Activated CD4-positive, alpha-beta T cell treated with anti-CD3 and anti-CD28 coated beads, Interleukin-2, amount 50 U/mL, for 48 hours (primary cell): Measurements from ENCODE around the gene ITSN1.
"Not testable (repeated sequence)": the region's sequence is repeated elsewhere in the genome, so short reads cannot be mapped to it uniquely, and the experiment has no call there.

Source experiments
- DNase-seq, 2 experiments: peaks; one replicate each; pipeline ENCODE4 v3.0.0-alpha.2; 2020

Gene ITSN1

DNA sequence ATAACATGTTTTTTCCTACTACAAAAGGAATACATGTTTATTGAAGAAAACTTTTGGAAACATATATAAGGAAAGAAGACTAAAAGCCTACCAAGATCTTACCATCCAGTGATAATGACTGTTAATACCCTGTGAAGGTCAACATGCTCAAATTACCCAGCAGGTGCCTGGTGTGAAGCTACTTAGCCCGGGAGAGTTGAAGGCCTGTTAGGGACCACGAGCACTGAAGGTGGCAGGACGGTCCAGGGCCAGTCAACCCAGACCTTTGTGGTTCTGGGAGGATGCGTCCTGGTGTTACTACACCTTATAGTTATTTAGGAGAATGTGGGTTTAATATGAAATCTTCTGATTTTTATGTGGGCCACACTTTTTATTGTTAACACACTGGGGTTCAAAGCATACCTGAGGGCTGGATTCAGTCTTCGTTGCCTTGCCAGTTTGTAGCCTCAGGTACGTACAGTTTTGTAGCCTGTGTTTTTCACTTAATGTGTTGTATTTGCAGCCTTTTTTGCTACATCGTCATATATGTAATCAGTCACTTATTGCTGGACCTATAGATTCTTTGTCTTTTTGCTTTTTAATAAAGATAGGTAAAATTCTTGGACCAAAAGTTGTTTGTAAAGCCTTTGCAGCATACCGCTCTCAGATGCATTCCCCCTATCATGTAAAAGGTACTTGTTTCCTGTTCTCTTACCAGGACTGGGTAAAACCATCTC, 9.8 kb downstream of the ITSN1 start:
- DNase-seq, result no peak

GRCh38 chr21:33654412-33654811, 12.1 kb downstream of the ITSN1 start:
- no peak for DNase-seq

DNA sequence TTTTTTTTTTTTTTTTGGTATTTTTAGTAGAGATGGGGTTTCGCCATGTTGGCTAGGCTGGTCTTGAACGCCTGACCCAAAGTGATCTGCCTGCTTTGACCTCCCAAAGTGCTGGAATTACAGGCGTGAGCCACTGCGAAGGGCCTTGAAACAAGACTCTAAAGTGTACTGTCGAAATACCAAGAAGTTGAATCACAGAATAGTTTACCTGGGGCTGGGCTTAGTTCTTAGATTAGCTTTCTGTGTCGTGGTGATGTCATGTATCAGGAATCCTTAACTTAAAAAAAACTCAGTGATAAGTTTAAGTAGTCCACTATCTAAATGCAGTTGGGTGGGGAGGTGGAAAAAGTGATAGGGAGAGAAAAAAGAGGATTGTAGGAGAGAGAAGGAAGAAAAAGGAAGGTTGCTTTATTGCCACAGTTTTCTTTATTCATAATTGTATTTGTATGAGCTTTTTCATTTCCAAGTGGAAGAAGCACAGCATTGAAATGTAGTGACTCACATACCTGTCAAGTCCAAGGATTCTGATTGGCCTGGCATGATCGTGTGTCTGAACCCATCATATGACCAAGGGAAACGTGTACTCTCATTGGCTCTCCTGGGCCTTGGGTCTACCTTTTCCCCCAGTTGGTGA, 13.4 kb downstream of the ITSN1 start:
- no peak for DNase-seq

DNA sequence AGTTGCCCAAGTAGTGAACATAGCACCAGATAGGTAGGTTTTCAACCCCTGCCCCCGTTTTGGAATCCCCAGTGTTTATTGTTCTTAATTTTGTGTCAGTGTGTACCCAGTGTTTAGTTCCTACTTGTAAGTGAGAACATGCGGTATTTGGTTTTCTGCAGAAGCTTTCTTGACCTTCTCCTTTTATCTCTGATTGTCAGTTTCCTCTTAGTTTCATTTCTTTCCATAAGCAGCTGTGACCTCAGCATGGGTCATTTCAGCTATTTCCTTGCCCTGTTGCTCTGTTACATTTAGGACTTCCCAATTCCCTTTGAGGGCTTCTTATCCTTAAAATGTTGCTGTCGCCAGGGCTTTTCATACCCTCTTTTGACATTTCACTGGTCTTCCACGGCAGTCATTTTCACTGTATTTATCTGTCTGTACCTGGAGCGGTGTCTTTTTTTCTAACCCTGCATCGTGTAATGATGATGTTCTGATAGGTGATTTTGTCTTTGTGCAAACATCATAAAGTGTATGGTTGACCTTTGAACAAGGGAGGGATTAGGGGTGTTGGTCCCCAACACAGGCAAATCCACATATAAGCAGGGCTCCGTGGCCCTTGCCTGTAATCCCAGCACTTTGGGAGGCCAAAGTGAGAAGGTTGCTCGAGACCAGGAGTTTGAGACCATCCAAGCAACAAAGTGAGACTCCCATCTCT, 15.0 kb downstream of the ITSN1 start:
- no peak for DNase-seq

GRCh38 chr21:33658919-33659567, 16.7 kb downstream of the ITSN1 start:
- DNase-seq, result no peak

GRCh38 chr21:33659568-33659949, 17.3 kb downstream of the ITSN1 start:
- DNase-seq, result no peak

GRCh38 chr21:33660406-33660805, 18.1 kb downstream of the ITSN1 start:
- no peak for DNase-seq

DNA sequence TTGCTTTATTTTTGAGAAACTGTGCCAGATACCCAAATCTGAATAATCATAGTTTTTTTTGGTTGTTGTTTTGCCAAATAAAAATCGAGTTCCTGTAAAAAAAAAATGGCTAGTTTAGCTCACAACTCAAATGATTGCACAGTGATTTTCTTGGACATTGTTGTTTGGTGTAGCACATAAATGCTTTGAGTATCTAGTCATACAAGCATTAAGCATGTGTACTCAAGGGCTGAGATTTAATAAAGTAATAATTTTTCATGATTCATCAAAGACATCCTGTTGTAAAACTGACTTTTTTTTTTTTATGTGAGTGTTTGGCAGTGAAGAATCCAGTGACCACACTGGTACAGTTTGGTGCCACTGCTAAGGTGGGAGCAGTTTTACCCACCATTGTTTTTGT, 18.8 kb downstream of the ITSN1 start:
- no peak for DNase-seq

DNA sequence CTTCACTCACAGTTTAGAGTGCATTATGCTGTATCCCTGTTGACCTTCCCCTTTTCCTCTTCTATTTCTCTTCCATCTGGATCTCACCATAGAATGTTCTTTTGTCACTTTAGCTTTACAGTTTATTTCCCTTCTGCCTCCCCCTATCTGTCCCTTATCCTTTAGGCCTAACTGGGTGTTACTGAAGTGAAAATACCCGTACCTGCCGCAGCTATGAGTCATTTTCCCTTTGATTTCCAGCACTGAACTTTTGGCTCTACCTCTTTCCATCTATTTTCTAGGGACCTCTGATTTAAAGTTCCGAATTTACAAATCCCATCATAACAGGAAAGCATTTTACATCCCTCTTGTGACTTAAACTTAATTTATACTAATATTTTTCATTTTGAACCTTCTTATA, 19.7 kb downstream of the ITSN1 start:
- no peak for DNase-seq

- DNase-seq, result no peak
Observed at GRCh38 chr21:33663241-33663640, 20.9 kb downstream of the ITSN1 start.

- no peak for DNase-seq
Observed at GRCh38 chr21:33664135-33664534, 21.8 kb downstream of the ITSN1 start.

DNA sequence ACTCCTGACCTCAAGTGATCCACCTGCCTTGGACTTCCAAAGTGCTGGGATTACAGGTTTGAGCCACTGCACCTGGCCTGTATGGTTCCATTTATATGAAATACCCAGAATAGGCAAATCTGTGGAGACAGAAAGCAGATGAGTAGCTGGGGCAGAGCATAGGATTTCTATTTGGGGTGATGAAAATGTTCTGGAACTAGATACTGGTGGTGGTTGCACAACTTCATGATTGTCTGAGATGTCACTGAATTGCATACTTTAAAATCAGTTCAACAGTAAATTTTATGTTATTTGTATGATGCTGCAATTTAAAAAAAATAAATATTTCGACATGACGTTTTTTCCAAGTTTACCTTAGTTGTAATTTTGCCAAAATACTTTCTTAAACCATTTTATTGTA, 23.9 kb downstream of the ITSN1 start:
- DNase-seq, result no peak

DNA sequence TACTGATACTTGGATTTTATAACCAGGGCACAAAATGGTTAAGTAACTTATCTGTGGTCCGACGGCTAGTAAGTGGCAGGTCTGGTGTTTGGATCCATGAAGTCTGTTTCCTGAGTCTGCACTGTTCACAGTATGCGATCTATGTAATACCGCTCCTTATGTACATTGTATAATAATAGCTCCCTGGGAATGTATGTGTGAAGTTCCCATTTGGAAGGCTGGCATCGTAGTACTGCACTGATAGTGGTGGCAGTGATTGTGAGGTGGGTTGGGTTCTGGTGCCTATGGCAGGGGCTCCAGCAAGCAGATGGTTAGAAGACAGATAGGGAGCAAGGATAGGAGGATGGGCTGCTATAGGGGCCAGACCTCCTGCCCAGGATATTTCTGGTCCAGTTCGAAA, 25.3 kb downstream of the ITSN1 start:
- DNase-seq, result no peak

DNA sequence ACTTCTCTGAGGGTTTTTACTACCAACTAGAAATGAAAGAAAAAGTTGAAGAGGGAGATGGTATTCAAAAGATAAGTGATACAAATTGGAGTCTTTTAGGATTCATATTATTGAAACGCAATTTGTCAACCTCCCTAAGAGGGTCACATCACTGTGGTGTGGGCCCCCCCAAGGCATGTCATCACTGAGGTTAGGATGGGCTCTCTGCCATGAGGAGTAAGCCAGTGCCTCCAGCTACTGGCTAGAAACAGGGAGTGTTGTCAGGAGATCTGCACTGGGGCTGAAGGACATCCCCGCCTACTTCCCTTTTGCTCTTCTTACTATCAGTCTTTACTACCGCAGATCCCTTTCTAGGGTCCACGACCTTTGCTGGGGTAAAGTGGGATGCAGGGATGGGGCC, 25.9 kb downstream of the ITSN1 start:
- DNase-seq, result no peak

DNA sequence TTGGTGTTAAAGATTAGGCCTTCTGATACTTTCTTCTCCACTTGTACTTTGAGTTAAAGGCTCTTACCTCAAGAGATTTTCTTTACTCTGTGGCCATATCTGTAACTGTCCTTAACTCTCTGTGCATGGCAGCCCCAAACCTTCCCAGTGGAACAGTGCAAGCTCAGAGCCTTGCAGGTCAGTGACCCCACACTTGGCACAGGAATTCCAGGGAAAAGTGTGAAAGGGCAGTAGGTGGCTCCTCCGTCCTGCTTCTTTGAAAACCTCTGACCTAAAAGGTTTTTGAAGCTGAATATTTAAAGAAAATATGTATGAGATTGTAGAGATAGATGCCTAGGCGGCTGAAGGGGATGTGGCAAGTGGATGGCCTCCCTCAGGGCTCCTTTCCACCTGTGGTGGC, 26.3 kb downstream of the ITSN1 start:
- no peak for DNase-seq

DNA sequence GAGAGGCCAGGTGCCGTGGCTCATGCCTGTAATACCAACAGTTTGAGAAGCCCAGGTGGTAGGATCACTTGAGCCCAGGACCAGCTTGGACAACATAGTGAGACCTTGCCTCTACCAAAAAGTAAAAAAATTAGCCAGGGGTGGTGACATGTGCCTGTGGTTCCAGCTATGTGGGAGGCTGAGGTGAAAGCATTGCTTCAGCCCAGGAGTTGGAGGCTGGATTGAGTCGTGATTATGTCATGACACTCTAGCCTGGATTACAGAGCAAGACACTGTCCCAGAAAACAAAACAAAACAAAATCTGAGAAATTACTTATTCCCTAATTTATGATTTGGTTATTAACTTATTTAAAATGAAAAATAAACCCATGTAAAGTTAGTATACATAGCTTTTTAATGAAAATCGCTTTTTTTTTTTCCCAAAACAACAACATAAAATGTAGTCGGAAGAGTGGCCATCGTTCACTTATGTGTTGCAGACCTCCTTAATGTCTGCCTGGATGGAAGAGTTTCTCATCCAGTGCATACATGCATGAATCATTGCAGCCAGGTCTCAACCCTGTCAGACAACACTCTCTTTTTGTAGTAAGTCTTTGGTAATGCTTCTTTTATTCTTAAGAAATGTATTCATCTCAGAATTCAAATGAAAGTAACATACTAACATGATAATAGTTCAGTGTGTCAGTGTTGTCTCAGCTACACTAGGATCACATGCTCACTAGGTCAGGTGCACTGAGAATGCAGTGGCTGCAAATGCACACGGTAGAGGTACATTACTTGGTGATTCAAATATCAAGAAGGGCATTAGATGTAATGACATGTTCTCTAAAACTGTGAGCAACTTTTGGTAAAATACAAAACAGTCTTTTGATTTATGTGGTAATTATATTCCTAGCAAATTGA, 28.0 kb downstream of the ITSN1 start:
- no peak for DNase-seq

DNA sequence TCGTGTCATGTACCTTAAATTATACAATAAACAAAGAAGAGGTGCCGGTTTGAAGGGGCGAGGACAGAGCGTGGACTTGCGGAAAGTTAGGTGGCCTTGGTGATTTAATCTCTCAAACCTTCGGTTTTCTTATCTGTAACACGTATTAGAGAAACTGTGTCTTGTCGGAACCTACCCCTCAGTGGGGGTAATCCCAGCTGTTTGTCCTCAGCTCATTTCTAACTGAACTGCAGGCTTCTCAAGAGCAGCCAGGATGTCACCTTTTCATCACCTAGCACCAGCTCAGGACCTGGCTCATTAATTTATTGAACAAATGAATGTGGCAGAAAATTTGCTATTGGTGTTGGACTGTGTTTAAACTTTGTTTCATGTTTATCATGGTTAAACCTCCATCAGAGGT, 31.2 kb downstream of the ITSN1 start:
- no peak for DNase-seq

DNA sequence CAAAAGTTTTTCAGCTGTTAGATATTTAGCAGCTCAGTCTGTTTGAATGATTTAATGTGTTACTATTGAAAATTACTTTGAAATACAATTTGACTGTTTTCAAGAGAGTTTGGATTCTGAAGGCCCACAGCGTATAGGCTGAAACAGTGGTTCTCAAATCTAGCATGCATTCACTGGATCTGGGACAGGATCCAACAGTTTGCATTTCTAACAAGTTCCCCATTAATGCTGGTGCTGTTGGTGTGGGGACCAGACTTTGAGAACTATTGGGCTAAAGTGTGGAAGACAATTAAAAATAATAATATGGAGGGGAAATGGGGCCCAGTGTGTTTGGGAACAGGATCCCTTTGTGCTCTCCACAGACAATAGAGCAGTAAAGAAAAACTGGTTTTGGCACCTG, 31.9 kb downstream of the ITSN1 start:
- DNase-seq, result no peak

DNA sequence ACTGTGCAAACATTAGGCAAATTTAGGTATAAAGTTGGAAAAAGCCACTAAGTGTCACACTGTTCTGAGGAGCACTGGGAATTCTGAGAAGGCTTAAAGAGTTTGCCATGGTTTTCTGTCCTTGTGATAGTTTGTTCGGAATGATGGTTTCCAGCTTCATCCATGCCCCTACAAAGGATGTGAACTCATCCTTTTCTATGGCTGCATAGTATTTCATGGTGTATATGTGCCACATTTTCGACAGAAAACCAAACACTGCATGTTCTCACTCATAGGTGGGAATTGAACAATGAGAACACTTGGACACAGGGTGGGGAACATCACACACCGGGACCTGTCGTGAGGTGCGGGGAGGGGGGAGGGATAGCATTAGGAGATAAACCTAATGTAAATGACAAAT, 34.4 kb downstream of the ITSN1 start:
- DNase-seq, result not testable (repeated sequence)

DNA sequence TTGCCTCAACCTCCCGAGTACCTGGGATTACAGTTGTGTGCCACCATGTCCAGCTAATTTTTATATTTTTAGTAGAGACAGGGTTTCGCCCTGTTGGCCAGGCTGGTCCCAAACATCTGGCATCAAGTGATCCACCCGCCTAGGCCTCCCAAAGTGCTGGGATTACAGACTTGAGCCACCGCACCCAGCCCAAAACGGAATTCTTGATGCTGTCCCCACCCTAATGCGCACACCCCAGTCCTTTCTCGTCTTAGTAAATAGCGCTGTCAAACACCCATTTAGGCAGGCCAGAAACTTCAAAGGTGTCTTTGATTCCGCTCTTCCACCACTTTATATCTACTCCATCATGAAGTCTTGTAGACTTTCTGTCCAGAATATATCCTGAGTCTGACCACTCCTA, 35.1 kb downstream of the ITSN1 start:
- no peak for DNase-seq

DNA sequence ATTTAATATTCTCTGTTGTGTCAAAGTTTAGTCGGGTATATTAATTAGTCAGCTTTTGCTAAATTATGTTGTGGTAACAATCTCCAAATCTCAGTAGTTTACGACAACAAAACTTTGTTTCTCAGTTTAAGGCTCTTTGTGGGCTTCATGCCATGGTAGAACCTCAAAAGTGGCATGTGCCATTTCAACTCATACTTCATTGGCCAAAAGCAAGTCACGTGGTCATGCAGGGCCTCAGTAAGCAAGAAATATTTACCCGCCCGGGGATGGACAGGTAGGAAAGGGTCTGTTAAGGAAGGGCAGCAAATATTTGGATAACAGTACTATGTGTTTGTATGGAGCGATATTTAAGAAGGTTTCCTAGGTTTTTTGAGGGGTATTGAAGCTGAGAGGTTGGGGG, 38.6 kb downstream of the ITSN1 start:
- no peak for DNase-seq

- no peak for DNase-seq
Observed at GRCh38 chr21:33682992-33683627, 40.8 kb downstream of the ITSN1 start.
